GM12874 (cell line): ENCODE measurements around the gene DNASE2.

Experiments used
- TF ChIP-seq, protein P1 (sequence below): IDR thresholded peaks from 2 replicates; pipeline ENCODE4 v1.5.1; 2011; ENCODE audit warnings: low read depth, mild to moderate bottlenecking, control low read depth, low read length, moderate library complexity; ENCODE audit not compliant: insufficient read depth

The DNASE2 gene

DNA sequence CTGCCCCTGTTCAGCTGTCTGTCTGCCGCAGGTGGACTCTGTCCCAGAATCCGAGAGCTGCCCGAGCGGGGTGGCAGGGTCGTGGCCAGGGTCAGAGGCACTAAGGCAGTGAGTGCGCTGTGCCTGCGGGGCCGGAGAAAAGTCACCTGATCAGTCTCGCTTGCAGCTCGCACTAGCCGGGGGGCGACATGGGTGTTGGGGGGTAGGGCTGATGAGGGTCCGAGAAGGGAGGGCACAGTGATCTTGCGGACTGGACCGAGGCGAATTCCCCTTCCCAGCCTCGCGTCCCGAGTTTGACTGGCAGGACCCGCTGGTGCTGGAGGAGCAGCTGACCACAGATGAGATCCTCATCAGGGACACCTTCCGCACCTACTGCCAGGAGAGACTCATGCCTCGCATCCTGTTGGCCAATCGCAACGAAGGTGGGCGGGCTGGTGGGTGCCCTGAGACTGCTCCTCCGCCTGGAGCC lies 10.3 kb upstream of the DNASE2 start:
- TF ChIP-seq, protein P1, sequence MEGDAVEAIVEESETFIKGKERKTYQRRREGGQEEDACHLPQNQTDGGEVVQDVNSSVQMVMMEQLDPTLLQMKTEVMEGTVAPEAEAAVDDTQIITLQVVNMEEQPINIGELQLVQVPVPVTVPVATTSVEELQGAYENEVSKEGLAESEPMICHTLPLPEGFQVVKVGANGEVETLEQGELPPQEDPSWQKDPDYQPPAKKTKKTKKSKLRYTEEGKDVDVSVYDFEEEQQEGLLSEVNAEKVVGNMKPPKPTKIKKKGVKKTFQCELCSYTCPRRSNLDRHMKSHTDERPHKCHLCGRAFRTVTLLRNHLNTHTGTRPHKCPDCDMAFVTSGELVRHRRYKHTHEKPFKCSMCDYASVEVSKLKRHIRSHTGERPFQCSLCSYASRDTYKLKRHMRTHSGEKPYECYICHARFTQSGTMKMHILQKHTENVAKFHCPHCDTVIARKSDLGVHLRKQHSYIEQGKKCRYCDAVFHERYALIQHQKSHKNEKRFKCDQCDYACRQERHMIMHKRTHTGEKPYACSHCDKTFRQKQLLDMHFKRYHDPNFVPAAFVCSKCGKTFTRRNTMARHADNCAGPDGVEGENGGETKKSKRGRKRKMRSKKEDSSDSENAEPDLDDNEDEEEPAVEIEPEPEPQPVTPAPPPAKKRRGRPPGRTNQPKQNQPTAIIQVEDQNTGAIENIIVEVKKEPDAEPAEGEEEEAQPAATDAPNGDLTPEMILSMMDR: no peak

DNA sequence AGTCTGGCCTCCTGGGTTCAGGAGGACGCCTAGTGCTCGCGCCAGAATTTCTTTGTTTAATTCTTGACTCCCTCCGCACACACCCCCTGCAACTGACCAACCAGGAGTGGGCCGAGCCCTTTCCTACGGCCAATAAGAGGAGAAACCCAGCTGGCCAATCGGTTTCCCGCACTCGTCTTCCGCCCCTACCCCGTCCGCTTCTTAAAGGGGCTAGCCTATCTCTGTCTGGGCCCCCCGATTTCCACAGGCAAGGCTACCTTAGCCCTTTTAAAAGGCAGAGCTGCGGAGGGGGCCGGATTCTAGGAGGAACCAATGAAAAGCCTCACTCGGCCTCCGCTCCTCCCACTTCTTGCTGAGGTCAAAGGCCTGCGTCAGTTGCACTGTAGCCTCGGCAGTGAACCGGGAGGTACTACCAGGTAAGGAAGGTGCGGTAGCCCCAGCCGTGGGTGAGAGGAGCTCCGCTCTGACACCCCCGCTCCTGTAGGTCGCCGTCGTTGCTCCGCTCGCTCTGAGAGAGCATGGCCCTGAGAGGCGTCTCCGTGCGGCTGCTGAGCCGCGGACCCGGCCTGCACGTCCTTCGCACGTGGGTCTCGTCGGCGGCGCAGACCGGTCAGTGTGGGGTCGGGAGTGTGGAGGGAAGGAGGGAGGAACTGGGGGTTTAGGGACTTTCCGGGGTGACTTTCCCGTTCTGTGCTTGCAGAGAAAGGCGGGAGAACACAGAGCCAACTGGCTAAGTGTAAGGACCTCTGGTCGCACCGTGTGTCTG lies 9.7 kb upstream of the DNASE2 start, which contains the start of gene GCDH:
Gene GCDH, plus strand, starts transcription at position 374 of the 766 bp plus-strand sequence. Its CDS starts 145 bp downstream, at position 519.
- TF ChIP-seq, protein P1: no peak

DNA sequence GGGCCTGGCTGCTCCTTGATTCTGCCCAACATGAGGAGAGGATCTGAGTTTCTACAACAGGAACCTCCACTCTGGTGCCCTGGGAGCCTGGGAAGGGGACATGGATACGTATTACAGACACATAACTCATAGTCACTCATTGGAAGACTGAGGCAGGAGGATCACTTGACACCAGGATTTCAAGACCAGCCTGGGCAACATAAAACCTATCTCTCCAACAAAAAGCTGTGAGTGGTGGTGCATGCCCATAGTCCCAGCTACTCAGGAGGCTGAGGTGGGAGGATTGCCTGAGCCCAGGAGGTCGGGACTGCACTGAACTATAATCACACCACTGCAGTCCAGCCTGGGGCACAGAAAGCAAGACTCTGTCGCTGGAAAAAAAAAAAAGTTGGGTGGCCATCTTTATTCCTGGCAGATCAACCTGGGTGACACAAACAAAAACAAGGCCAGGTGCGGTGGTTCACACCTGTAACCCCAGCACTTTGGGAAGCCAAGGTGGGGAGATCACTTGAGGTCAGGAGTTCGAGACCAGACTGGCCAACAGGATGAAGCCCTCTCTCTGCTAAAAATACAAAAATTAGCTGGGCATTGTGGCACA lies 6.9 kb upstream of the DNASE2 start:
- TF ChIP-seq, protein P1: no peak

DNA sequence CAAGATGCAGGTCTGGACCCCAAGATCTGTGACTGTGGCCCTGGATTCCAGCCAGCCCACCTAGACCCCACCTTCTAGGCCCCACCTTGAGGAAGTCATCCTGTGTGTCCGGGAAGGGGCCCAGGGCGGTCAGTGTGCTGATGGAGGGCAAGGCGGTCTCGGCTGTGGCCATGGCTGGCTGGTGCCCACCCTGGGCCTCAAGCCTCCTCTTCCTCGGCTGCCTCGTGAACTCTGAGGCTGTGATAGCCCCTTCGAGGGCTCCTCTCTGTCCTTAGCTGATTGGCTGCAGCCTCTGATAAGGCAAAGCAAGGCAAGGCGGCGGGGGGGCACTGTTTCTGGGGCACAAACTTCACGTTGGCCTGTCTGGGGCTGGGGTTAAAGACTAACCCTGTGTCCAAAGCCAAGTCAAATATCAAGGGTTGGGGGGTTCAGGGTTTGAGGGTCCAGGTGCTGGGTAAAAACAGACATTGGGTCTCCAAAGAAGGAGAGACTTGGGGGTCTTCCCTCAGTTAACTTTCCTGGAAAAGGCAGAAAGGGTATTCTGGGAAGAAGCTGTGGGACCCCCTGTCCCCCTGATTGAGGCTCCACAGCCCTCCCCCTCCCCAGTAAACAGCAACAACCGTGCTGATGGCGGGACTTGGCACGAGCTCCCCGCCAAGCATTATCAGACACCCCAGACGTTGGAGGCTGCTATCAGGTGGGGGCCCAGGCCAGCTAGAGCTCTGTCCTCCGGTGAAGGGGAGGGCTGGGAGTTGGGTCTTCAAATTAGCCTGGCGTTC lies 5.9 kb upstream of the DNASE2 start, which contains the start of gene KLF1:
Gene KLF1, minus strand, starts transcription at position 233 of the 779 bp plus-strand sequence. Its CDS starts 61 bp downstream, at position 172.
- TF ChIP-seq, protein P1: no peak

DNA sequence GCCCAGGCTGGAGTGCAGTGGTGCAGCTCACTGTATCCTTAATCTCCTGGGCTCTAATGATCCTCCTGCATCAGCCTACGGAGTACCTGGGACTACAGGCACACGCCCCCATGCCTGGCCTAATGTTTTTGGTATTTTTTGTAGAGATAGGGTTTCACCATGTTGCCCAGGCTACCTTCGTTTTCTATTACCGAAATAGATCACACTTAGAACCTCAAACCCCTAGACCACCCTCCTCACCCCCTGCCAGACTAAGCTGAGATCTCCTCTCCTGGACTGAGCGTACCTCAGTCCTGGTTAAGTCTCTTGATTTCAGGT lies 5.4 kb upstream of the DNASE2 start:
- TF ChIP-seq, protein P1: no peak

DNA sequence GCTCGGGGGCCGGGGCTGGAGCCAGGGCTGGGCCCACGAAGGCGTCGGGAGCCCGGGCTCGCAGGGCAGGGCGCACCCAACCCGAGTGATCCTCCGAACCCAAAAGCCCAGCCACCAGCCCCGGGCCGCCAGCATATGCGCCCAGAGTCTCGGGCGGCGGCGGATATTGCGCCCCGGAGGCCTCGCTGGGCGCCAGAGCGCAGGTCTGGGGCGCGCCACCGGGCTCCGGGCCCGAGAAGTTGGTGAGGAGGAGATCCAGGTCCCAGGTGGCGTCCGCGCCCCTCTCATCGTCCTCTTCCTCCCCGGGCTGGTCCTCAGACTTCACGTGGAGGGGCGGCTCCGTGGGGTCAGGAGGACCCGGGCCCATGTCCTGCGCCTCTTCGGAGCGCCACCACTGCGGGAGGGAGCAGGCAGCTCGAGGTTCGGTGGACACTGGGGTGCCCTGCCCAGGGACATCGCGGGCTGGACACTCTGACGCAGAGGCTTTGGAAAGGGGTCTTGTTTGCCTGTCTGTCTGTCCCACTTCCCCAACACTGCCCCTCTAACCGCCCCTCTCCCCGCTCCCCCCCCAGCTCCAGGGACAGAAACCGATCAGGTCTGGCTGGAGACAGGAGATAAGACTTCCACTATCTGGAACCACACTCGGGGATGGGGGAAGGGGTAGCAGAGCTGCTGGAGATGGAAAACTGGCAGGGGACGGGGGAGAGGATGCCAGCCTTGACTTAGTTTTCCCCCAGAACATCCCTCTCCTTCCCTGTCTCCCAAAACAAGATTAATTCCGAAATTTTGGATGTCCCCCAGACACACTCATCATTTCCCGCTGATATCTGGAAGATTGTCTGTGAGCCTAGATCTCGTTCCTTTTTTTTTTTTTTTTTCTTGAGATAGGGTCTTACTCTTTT lies 4.8 kb upstream of the DNASE2 start:
- TF ChIP-seq, protein P1: no peak
